ENCODE results near the gene TXNRD1.

GRCh38 chr12:104237930-104238329, 22.4 kb downstream of the TXNRD1 start:
- no peak for TF ChIP-seq CTCF (IDR thresholded peaks at IDR 0.05)
- no peak for TF ChIP-seq POLR2A (IDR thresholded peaks at IDR 0.05)

All from right lobe of liver (tissue), 4 donors.